Kidney epithelial cell (primary cell): ENCODE results near the gene SDC1. TPM values are rescaled to one million over a fixed set of nuclear protein-coding genes. Genes with fewer than 3 reads are reported as not detected.

Experiments used
- DNase-seq: peaks from one replicate; pipeline ENCODE4 v3.0.0-alpha.2; 2010; ENCODE audit warnings: low read depth
- H3K27me3 ChIP-seq: 2 replicates; pipeline ENCODE4 v1.6.0; 2011; ENCODE audit warnings: low read length; ENCODE audit not compliant: control insufficient read depth, insufficient read depth
- H3K36me3 ChIP-seq: 2 replicates; pipeline ENCODE4 v1.5.1; 2011; ENCODE audit warnings: low read length; ENCODE audit not compliant: control insufficient read depth, insufficient read depth
- H3K4me3 ChIP-seq: 2 replicates; pipeline ENCODE4 v1.5.1; 2011; ENCODE audit warnings: low read depth, mild to moderate bottlenecking, control low read depth, low read length
- total RNA-seq: library from RNA; depleted of rRNA; stranded (reverse); fragments of >200 nt; gene quantifications from 2 replicates; pipeline ENCODE4 v1.2.3, GENCODE V29; 2015
- TF ChIP-seq, protein P1 (sequence below): IDR thresholded peaks from 2 replicates; pipeline ENCODE4 v1.5.1; 2011; ENCODE audit warnings: mild to moderate bottlenecking, moderate library complexity, low read length, control low read depth, inconsistent platforms; ENCODE audit not compliant: insufficient read depth, poor library complexity, severe bottlenecking

Gene SDC1
- total RNA-seq, 1 donor from 2014 or later: 184 TPM

- DNase-seq: peak; percentile 77
Measured at GRCh38 chr2:20186078-20186854, 38.7 kb downstream of the SDC1 start.

GRCh38 chr2:20185176-20186022, 39.5 kb downstream of the SDC1 start:
- H3K4me3 ChIP-seq: no peak overlapping the region
- H3K36me3 ChIP-seq: no peaks in the 10 kb centered on the region
- DNase-seq: peak; percentile 79
- TF ChIP-seq, protein P1, sequence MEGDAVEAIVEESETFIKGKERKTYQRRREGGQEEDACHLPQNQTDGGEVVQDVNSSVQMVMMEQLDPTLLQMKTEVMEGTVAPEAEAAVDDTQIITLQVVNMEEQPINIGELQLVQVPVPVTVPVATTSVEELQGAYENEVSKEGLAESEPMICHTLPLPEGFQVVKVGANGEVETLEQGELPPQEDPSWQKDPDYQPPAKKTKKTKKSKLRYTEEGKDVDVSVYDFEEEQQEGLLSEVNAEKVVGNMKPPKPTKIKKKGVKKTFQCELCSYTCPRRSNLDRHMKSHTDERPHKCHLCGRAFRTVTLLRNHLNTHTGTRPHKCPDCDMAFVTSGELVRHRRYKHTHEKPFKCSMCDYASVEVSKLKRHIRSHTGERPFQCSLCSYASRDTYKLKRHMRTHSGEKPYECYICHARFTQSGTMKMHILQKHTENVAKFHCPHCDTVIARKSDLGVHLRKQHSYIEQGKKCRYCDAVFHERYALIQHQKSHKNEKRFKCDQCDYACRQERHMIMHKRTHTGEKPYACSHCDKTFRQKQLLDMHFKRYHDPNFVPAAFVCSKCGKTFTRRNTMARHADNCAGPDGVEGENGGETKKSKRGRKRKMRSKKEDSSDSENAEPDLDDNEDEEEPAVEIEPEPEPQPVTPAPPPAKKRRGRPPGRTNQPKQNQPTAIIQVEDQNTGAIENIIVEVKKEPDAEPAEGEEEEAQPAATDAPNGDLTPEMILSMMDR: no peak
- H3K27me3 ChIP-seq: no peaks in the 10 kb centered on the region

More at GRCh38 chr2:20186078-20186854, 38.7 kb downstream of the SDC1 start:
- no peaks in the 10 kb centered on the region for H3K36me3 ChIP-seq
- TF ChIP-seq, protein P1: no peak
- no peaks in the 10 kb centered on the region for H3K27me3 ChIP-seq
- no peak overlapping the region for H3K4me3 ChIP-seq

DNA sequence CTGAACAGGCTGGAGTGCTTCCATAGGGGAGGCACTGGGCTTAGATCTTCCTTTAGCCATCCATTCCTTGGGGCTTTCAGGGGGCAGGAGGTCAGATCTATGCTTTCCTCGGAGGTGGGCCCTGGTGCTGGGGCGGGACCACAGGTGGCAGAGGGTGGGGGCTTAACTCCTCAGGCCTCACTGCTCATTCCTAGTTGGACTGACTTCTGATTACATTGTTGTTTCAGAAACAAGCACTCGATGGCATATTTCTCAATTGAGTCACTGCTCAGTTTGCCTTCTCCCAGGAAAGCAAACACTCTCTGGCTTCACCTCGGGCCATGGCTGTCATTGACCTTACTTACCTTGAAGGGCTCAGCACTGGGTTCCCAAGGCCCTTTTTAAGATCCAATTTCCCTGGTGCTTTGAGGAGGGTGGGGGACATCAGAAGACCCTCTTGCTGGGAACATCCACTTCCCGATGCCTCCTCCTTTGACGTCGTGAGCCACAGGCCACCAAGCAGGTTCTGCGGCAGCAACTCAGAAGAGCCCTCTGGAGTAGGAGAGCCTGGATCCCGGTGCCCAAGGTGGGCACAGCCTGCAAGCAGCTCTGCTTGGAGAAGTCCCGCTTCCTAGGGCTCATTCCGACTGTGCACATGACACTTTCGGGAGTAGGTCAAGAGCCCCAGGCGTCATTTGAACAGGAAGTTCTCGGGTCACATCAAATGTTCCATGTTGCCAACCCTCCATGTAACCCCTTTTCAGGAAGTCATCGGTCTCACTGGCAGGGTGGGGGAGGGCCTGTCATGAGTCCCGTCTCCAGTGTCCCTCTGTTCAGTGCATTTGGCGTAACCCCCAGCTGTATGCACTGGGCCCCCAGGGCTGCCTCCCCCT, 40.6 kb downstream of the SDC1 start:
- TF ChIP-seq, protein P1: no peak
- peak; percentile 85 for DNase-seq
- H3K27me3 ChIP-seq: no peaks in the 10 kb centered on the region
- H3K4me3 ChIP-seq: no peak overlapping the region
- H3K36me3 ChIP-seq: no peaks in the 10 kb centered on the region

DNA sequence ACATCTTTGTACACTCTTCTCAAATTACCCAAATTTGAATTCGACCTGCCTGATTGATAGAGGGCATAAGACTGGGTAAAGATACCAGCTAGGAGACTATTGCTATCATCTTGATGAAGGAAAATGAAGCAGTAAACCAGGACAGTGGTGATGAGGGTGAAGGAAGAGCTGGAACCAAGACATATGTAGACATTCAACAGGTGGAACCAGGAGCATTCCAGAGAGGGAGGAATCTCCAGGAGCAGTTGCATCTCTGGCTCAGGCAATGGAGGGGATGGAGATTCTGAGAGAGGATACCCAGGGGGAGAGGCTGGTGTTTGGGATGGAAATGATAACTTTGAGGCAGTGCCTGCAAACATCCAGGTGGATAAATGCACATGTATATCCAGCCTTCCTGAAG, 41.6 kb downstream of the SDC1 start:
- H3K36me3 ChIP-seq: no peaks in the 10 kb centered on the region
- no peaks in the 10 kb centered on the region for H3K27me3 ChIP-seq
- TF ChIP-seq, protein P1: no peak
- H3K4me3 ChIP-seq: no peak overlapping the region
- no peak for DNase-seq

DNA sequence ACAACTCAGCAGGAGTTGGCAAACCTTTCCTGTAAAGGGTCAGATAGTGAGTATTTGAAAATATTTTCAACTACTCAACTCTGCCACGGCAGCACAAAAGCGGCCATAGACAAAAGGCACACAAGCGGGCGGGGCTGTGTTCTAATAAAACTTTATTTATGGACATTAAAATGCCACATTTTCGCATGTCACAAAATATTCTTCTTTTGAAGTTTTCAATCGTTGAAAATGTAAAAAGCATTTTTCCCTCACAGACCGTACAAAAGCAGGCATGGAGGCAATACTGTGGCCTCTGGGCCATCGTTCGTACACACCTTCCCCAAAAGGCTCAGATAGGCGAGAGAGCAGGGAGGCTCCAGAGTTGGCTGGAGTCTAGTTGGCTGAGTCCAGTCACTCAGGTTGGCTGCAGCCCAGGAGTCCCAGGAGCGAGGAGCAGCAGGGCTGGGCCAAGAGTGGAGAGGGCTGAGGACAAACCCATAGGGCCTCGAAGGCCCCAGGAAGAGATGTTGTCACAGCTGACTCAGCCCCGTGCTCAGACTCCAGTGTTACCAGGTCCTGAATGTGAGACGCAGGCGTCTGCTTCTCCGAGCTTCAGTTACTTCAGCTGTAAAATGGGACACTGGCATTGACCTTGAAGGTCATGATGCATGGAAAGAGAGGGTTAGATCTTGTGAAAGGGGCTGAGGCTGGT, 42.5 kb downstream of the SDC1 start:
- Histone ChIP-seq H3K36me3 (no peaks in the 10 kb centered on the region), H3K27me3 (no peaks in the 10 kb centered on the region), H3K4me3 (no peak overlapping the region)
- no peak for DNase-seq
- TF ChIP-seq, protein P1: no peak
